Peyer's patch (tissue), 4 donors: ENCODE measurements around the gene HS6ST2. TPM values are rescaled to one million over a fixed set of nuclear protein-coding genes. Genes with fewer than 3 reads are reported as not detected.

ENCODE experiments used
- DNase-seq, 3 donors: peaks; one replicate each; pipeline ENCODE4 v3.0.0-alpha.2; 2017 to 2019
- H3K27ac ChIP-seq, 4 donors: fragments of 200-600 bp; sonication (generic); one replicate each; pipeline ENCODE4 v1.5.1; 2016 to 2019
- H3K27me3 ChIP-seq, 2 donors: fragments of 200-600 bp; sonication (generic); one replicate each; pipeline ENCODE4 v1.5.1; 2019
- H3K36me3 ChIP-seq, 3 donors: fragments of 200-600 bp; sonication (generic); one replicate each; pipeline ENCODE4 v1.5.1; 2016 to 2019
- H3K4me1 ChIP-seq, 4 donors: fragments of 200-600 bp; sonication (generic); one replicate each; pipeline ENCODE4 v1.5.1; 2016 to 2019
- H3K4me3 ChIP-seq, 4 donors: fragments of 200-600 bp; sonication (generic); 1 replicate in 3 of 4; 2 replicates in 1 of 4; pipeline ENCODE4 v1.5.1; 2016 to 2019; ENCODE audit warnings: mild to moderate bottlenecking in 1 of 4
- H3K9me3 ChIP-seq, 4 donors: fragments of 200-600 bp; sonication (generic); one replicate each; pipeline ENCODE4 v1.5.1; 2016 to 2019; ENCODE audit warnings: mild to moderate bottlenecking in 1 of 4
- POLR2A ChIP-seq, 2 donors: fragments of 450-650 bp; IDR thresholded peaks; one replicate each; pipeline ENCODE4 v1.5.1; 2017; ENCODE audit warnings: antibody characterized with exemption in 2 of 2, mild to moderate bottlenecking in 2 of 2, moderate library complexity in 2 of 2
- total RNA-seq, 4 donors: library from RNA; depleted of rRNA; stranded (reverse); fragments of >200 nt; gene quantifications; one replicate each; pipeline ENCODE4 v1.1.0, GENCODE V29; 2016
- TF ChIP-seq, protein P1 (sequence below), 6 experiments: fragments of 450-650 bp in 4 of 6; fragments of 200-600 bp in 2 of 6; sonication (generic) in 1 of 6; IDR thresholded peaks; one replicate each; pipeline ENCODE4 v1.5.1; 2017 to 2019; ENCODE audit warnings: antibody characterized with exemption in 6 of 6, mild to moderate bottlenecking in 3 of 6, moderate library complexity in 1 of 6

The HS6ST2 gene
- total RNA-seq, 4 donors from 2014 or later, result not detected

- DNase-seq, result no peak
- H3K4me1 ChIP-seq, result no peaks in the 10 kb centered on the region
- H3K27ac ChIP-seq, result no peak overlapping the region
- no peaks in the 10 kb centered on the region for H3K9me3 ChIP-seq
- H3K27me3 ChIP-seq, result no peaks in the 10 kb centered on the region
- H3K4me3 ChIP-seq, result no peak overlapping the region
- no peaks in the 10 kb centered on the region for H3K36me3 ChIP-seq
- TF ChIP-seq POLR2A (IDR thresholded peaks at IDR 0.05), result no peak
- TF ChIP-seq, protein P1, sequence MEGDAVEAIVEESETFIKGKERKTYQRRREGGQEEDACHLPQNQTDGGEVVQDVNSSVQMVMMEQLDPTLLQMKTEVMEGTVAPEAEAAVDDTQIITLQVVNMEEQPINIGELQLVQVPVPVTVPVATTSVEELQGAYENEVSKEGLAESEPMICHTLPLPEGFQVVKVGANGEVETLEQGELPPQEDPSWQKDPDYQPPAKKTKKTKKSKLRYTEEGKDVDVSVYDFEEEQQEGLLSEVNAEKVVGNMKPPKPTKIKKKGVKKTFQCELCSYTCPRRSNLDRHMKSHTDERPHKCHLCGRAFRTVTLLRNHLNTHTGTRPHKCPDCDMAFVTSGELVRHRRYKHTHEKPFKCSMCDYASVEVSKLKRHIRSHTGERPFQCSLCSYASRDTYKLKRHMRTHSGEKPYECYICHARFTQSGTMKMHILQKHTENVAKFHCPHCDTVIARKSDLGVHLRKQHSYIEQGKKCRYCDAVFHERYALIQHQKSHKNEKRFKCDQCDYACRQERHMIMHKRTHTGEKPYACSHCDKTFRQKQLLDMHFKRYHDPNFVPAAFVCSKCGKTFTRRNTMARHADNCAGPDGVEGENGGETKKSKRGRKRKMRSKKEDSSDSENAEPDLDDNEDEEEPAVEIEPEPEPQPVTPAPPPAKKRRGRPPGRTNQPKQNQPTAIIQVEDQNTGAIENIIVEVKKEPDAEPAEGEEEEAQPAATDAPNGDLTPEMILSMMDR (IDR thresholded peaks at IDR 0.05), result no peak
These were observed 247.7 kb downstream of the HS6ST2 start for GRCh38 chrX:132710656-132711155.

DNA sequence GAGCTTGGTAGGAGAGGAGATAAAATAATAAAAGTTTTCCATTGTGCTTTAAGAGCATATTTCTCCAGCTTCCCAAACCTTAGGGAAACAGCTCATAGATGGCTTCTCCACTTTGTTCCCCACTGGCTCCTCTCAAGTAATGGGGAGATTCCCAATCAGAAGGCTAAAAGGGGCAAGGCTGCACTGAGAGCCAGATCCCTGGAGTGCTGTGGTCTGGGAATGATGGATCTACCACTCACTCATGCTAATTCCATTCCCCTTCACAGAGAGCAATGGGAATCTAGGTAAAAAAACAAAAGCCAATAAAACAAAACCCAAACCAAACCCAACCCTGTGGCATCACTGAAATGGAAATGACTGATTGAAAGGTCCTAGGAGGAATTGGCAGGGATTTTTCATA, 249.9 kb downstream of the HS6ST2 start:
- H3K9me3 ChIP-seq, result no peaks in the 10 kb centered on the region
- TF ChIP-seq, protein P1 (IDR thresholded peaks at IDR 0.05), result no peak
- no peak for TF ChIP-seq POLR2A (IDR thresholded peaks at IDR 0.05)
- no peak for DNase-seq
- no peaks in the 10 kb centered on the region for H3K36me3 ChIP-seq
- no peak overlapping the region for H3K27ac ChIP-seq
- H3K4me1 ChIP-seq, result no peaks in the 10 kb centered on the region
- H3K4me3 ChIP-seq, result no peak overlapping the region
- H3K27me3 ChIP-seq, result no peaks in the 10 kb centered on the region

- Histone ChIP-seq H3K27ac (no peak overlapping the region), H3K27me3 (no peaks in the 10 kb centered on the region), H3K4me3 (no peak overlapping the region), H3K9me3 (no peaks in the 10 kb centered on the region), H3K4me1 (no peaks in the 10 kb centered on the region), H3K36me3 (no peaks in the 10 kb centered on the region)
- no peak for DNase-seq
- TF ChIP-seq POLR2A (IDR thresholded peaks at IDR 0.05), result no peak
- TF ChIP-seq, protein P1 (IDR thresholded peaks at IDR 0.05), result no peak
These were observed 253.7 kb downstream of the HS6ST2 start for GRCh38 chrX:132704769-132705168.

DNA sequence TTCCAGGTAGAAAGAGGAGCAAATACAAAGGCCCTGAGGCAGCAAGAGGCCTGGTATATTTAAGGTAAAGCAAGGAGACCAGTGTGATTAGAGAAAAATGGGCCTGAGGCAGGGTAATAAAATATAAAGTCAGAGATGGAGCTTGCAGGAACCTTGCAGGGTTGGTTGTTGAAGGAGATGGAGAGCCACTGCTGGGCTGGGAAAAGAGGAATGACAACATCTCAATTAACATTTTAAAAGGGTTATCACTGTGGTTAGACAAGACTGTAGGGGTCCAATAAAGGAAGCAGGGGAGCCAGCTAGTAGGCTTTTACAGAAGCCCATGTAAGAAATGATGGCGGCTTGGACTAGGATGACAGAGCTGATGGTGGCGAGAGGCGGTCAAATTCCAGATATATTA, 264.0 kb downstream of the HS6ST2 start:
- Histone ChIP-seq H3K27me3 (no peaks in the 10 kb centered on the region), H3K27ac (no peak overlapping the region), H3K4me1 (no peaks in the 10 kb centered on the region), H3K4me3 (no peak overlapping the region), H3K9me3 (no peaks in the 10 kb centered on the region), H3K36me3 (no peaks in the 10 kb centered on the region)
- DNase-seq, result no peak
- TF ChIP-seq, protein P1 (IDR thresholded peaks at IDR 0.05), result no peak
- TF ChIP-seq POLR2A (IDR thresholded peaks at IDR 0.05), result no peak

DNA sequence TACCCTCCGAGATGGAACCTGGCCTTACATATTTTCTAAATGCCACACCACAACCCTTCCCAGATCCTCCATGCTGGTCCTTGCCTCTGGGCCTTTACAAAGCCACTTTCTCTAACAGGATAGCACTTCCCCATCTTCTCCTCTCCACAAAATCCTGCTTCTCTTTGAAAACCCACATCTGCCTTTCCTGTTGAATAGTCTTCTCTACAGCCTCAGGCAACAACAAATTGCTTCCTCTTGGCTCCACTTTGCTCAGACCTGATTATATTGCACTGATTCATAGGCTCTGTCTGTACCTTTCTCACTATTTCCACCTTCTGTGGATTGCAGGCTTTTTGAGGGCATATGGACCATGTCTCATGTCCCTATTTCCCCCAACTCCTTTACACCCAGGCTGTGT, 265.9 kb downstream of the HS6ST2 start:
- Histone ChIP-seq H3K4me1 (no peaks in the 10 kb centered on the region), H3K9me3 (no peaks in the 10 kb centered on the region), H3K36me3 (no peaks in the 10 kb centered on the region), H3K27me3 (no peaks in the 10 kb centered on the region), H3K4me3 (no peak overlapping the region), H3K27ac (no peak overlapping the region)
- DNase-seq, result no peak
- TF ChIP-seq, protein P1 (IDR thresholded peaks at IDR 0.05), result no peak
- TF ChIP-seq POLR2A (IDR thresholded peaks at IDR 0.05), result no peak

GRCh38 chrX:132692066-132692465, 266.4 kb downstream of the HS6ST2 start:
- H3K36me3 ChIP-seq, result no peaks in the 10 kb centered on the region
- TF ChIP-seq, protein P1 (IDR thresholded peaks at IDR 0.05), result no peak
- no peak for TF ChIP-seq POLR2A (IDR thresholded peaks at IDR 0.05)
- H3K27ac ChIP-seq, result no peak overlapping the region
- H3K9me3 ChIP-seq, result no peaks in the 10 kb centered on the region
- H3K4me3 ChIP-seq, result no peak overlapping the region
- DNase-seq, result peak in 1 of 3 donors; percentile 46
- H3K4me1 ChIP-seq, result no peaks in the 10 kb centered on the region
- H3K27me3 ChIP-seq, result no peaks in the 10 kb centered on the region
